Endometrial microvascular endothelial cells (primary cell): ENCODE data around the gene C4orf50. TPM values are rescaled to one million over a fixed set of nuclear protein-coding genes. Genes with fewer than 3 reads are reported as not detected.

ENCODE experiments used
- in situ Hi-C: cut with HindIII; loops from 2 replicates; pipeline ENCODE4 v1.10.0; 2017; ENCODE audit warnings: low sequenced_read_pairs, low pct_unique_long_range_greater_than_20kb; ENCODE audit errors: inconsistent ontology term
- total RNA-seq: library from RNA; depleted of rRNA; stranded (reverse); fragments of >200 nt; gene quantifications from one replicate; pipeline ENCODE4 v1.2.3, GENCODE V29; 2015; ENCODE audit errors: inconsistent ontology term

Gene C4orf50
- total RNA-seq, result not detected

DNA sequence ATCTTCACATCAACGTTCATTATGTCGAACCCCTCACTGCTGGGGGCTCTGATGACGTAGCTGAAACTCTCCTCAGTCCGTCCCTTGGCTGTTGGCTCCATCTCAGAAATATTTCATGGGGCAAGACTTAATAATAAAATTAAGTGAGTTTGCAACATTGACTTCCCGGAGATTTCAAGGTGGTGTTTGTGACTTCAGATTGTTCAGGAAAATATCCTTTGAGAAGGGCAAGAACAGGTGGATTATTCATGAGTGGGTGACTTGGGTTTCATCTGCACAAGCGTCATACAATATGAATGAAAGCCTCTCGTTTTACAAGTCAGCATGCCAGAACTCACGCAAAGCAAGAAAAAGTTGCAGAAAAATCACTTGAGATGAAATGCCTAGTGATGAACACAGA lies at the start of gene C4orf50:
Gene C4orf50 (minus strand): TSS at position 101 of the 400 bp plus-strand sequence.
- in situ Hi-C loops, result no loop called here

- in situ Hi-C loops, result no loop called here
These were observed 47.8 kb upstream of the C4orf50 start for GRCh38 chr4:6065934-6066590.

- in situ Hi-C loops, result no loop called here
These were observed 46.9 kb upstream of the C4orf50 start for GRCh38 chr4:6065166-6065565.

DNA sequence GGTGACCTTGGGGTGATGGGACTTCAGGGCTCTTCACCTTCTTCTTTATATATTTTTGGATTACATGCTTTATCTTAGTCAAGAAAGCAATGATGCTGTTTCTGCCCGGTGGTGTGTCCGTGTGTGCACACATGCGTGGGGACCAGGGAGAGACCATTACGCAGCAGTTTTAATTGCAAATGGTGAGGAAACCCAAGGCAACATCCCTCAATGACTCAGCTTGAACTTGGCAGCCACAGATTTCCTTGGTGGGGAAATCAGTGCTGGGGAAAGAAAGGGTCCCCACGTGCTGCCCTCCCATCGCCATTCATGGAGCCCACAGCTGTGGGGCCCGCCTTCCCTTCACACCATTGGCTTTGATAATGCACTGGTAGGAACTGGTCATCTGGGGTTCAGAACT lies 46.2 kb upstream of the C4orf50 start:
- in situ Hi-C loops, result no loop called here

DNA sequence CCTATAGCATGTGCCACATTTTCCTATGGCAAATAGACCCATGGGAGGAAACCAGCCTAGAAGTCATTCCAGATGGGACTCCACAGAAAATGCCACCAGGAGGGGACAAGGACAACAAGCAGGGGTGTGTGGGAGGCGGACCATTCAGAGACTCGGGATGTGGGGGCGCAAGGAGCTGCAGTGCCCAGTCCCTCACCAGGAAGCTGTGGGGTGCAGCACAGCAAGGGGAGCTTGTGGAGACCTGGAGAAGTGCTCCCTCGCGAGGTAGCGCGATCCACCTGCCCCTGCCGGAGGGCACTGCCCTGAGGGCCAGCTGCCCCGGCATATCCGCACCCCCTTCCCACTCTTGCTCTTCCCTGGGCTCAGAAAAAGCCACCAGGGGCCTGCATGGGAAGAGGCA lies 45.5 kb upstream of the C4orf50 start:
- in situ Hi-C loops, result no loop called here

DNA sequence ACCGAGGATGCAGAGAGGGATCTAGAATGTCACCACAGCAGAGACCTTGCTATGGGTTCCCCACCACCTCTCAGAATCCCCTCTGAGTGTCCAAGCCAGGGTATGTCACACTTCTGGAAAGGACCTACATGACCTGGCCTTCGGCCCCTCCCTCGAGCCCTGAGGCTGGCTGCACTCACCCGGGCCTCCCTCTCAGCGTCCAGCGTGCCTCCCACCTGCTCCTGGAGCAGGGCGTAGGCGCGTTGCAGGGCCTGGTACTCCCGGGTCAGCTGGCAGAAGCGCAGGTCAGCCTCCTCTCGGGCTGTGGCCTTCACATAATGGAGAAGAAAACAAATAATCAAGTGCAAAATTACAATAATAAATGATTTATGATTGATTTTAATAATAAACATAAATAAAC lies 43.9 kb upstream of the C4orf50 start:
- in situ Hi-C loops, result no loop called here

- in situ Hi-C loops, result no loop called here
These were observed 41.2 kb upstream of the C4orf50 start for GRCh38 chr4:6059375-6059805.

DNA sequence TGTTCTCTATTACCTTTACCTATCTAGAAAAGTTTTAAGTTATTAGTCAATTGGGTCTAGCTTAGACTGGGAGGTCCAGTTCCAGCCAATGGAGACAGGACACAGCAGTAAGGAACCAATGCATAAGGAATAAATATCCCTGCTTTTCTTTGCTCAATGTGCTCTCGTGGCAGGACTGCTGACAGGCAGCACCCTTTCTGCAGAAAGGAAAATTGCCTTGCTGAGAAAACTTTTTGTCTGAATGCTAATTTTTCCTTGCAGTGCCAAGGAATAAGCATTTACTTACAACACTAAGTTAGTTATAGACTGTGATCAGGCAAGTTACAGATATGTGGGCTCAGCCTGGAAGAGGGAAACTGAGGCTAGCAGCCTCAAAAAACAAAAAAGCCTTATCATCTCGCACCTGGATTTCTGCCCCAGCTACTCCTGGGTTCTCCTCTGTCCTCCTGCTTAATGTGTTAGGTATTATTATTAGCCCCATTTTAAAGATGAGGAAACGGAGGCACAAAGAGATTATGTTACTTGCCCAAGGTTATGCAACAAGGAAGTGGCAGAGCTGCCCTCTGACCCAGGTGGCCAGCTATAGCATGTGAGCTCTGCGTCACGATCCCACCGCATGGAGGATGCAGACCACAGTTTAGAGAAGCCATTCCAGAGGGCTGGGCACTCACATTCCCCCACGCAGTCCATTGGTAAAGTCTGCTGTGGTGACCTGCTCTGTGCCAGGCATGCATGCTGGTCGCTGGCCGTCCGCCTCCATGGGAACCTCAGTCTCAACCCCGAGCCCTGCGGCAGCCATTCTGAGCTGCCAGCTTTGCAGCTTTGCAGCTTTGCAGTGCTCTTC lies 40.5 kb upstream of the C4orf50 start:
- in situ Hi-C loops, result no loop called here

GRCh38 chr4:6056976-6057766 lies 38.9 kb upstream of the C4orf50 start:
- in situ Hi-C loops, result no loop called here

DNA sequence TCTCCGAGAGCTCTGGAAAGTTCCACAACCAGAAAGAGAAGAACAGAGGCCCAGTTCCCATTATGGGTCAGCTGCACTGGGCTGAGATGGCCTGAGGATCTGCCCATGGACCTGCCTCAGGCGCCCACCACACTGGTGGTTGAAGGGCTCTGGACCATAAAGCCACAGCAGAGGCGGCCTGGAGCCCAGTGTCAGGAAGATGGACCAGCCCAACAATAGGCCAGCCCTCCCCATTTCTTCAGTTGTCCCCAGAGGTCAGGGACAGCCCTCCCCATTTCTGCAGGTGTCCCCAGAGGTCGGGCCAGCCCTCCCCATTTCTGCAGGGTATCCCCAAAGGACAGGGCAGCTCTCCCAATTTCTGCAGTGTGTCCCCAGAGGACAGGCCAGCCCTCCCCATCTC lies 37.2 kb upstream of the C4orf50 start:
- in situ Hi-C loops, result no loop called here

GRCh38 chr4:6055030-6055429 lies 36.8 kb upstream of the C4orf50 start:
- in situ Hi-C loops, result no loop called here

GRCh38 chr4:6054162-6054922 lies 36.1 kb upstream of the C4orf50 start:
- in situ Hi-C loops, result no loop called here

DNA sequence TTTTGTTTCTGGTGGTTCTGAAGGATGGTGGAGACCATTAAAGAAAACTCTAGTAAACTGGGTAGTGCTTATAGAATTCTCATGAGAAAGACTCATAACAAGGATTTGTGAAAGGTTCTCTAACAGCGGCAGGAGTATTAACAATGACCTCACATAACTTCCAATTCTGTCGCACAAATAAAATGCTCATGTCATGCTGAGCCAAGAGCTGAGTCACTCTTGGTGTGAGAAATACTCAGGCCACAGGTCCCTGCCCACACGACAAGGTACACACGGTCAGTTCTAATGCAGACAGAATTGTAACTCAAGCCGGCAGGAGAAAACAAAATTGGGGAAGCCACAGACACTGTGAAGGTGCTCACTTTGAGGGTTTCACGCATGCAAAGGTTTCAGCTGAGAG lies 34.4 kb upstream of the C4orf50 start:
- in situ Hi-C loops, result no loop called here

DNA sequence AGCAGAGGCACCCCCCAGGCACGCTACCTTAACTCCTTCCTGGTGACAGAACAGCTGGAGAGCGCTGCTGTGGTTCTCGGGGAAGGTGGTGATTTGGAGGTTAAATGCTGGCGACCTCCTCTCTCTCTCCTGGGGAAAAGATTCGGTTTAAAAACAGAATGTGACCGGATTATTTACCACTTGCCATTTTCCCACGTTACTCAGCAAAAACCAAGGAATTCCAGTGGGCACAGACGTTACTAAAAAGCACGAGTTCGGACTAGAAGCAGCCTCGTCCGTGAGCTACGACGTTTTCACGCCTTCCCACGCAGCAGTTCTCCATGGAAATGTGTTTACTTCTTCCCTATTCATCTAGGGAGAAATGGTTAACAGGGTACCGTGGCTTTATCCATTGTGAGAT lies 32.3 kb upstream of the C4orf50 start:
- in situ Hi-C loops, result no loop called here

GRCh38 chr4:6049985-6050384 lies 31.8 kb upstream of the C4orf50 start:
- in situ Hi-C loops, result no loop called here

- in situ Hi-C loops, result no loop called here
These were observed 31.0 kb upstream of the C4orf50 start for GRCh38 chr4:6049278-6049677.

- in situ Hi-C loops, result no loop called here
These were observed 30.3 kb upstream of the C4orf50 start for GRCh38 chr4:6048537-6048936.

DNA sequence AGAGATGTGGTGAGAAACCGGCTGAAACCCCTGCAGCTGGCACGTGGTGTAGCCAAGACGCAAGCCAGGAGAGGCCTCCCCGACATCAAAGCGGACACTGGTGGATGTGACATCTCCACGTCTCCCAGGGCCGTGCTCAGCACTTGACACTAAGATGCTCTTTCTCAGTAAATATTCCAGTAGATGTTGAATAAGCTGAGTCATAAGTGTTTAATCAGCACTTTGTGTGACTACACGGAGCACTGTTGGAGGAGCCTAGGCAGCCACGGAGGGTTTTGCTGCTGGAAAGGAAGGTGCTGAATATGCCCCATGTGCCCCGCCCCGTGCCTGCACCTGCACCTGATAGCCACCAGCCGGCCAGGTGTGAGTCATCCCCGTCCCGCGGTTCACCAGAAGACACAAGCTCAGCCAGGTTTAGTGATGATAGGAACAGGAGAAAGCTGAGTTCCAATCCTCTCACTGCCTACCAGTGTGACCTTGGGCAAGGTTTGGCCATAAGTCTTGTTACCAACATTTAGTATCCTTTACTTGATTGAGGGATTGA lies 29.0 kb upstream of the C4orf50 start:
- in situ Hi-C loops, result no loop called here
